HG02678 (cell line): ENCODE data around the gene DIAPH3.

Experiments used
- ATAC-seq: cut with Tn5 transposase; IDR thresholded peaks from one replicate; pipeline ENCODE4 v1.9.1; 2021; ENCODE audit warnings: mild to moderate bottlenecking, moderate library complexity; ENCODE audit not compliant: unreplicated experiment

DIAPH3 gene

DNA sequence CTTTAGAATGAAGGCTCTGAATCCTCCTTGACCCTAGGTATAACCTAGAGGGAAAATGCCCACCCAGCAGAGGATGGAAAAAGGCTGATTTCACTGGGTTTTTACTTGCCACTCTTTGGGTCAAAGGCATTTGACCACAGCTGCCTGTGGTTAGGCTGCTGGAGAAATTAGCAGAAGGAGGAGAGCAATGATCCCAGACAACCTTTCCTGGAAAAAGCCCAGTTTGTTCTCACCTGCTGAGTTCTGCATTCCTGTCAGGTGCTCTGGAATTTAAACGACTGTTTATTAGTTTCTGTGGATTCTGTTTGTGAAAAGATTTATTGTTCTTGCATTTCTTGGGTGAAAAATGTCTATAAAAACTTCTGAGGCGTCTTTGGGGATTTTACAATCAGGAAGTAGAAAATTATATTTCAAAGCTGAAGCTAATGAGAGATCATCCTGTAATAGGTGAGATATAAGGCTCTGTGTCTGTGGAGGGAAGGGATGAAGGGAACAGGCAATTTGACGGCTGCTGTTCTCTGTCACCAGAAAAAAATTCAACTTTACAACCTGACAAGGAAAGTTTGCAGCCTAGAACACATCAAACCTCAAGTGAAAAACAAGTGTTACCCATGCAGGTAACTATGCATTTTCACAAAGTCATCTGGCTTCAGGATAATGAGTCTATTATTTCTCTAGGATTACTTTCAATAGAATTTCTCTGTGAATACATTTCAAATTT lies 519.7 kb downstream of the DIAPH3 start:
- no peak for ATAC-seq

DNA sequence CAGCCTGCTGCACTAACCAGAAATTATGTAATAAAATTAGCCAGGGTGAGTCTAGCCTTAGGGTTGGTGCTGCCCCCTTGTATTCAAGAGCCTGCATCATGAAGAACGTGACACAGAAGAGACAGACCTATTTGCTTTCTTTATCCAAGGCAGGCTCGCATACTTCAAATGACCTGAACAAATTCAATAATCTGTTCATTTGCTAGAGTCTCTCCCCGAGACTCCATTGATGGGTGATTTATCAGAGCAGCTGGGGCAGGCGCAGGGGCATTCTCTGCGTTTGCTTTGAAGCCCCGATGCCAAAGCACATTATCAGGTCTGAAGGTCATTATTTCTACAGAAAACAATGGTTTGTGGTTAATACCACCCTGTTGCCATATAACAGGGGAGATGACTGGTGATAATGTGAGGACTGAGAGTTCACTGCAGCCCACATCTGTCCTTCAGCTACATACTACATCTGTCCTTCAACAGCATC lies 520.3 kb downstream of the DIAPH3 start:
- no peak for ATAC-seq

DNA sequence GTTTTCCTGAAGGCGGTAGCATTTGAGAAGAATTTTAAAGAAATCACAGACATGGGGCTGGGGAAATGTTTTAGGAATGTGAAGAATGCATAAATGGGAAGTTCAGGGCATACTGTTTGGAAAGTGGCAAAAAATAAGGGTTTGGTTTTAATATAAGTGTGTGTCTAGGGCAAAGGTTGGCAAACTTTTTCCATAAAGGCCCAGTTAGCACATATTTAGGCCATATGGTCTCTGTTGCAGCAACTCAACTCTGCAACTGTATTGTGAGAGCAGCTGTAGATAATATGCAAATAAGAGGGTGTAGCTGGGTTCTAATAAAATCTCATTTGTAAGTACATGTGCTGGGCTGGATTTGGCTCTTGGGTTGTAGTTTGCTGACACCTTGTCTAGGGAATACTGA lies 521.9 kb downstream of the DIAPH3 start:
- ATAC-seq, result no peak

DNA sequence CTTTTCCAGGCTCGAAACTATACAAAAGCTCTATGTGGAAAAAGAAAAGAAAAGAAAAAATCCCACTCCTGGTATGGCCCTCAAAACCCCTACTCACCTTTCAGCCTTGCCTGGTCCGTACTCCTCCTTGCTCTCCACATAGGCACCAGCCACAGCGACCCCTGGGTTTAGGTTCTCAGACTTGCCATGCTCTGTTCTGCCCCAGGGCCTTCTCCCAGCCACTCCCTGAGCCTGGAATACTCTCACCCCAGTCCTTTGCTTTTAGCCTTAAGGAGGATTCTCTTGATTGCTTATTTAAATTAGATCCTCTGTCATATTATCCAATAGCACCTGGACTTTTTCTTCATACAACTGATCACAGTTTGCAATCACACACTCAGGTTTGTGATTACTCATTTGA lies 522.5 kb downstream of the DIAPH3 start:
- no peak for ATAC-seq

DNA sequence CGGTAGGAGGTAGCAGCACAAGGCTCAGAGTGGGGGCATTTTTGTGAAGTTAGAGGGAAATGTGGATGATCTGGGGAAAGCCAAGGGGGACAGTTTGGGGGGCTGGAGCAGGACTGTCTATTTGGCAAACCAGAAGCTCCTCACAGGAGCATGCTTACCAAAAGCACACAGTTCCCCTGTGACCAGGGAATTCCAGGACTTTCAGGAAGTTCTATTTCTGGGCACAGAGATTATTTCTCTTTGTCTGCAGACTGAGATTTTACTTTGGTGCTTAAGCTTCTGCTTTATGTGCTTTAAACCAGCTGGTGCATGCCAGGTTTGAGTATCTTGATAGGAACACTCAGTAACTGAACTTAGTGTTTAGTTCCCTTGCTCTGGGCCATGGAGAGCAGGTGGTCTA lies 525.3 kb downstream of the DIAPH3 start:
- no peak for ATAC-seq

DNA sequence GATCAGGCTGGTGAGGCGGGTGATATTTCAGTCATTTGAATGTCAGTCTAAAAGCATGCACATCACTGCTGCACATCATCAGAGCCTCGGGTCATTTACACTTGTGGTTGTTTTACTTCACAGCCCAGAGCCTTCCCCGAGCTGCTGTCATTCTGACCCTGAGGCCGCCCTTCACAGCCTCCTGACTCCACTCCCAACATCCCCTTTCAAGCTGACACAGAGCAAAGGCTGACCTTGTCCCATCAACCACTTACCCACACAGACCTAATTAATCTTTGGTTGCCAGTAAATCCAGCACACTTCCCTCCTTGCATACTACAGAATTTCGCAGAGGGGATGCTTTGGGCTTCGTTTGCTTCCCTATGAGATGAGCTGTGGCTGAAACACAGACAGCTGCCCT lies 528.1 kb downstream of the DIAPH3 start:
- no peak for ATAC-seq

DNA sequence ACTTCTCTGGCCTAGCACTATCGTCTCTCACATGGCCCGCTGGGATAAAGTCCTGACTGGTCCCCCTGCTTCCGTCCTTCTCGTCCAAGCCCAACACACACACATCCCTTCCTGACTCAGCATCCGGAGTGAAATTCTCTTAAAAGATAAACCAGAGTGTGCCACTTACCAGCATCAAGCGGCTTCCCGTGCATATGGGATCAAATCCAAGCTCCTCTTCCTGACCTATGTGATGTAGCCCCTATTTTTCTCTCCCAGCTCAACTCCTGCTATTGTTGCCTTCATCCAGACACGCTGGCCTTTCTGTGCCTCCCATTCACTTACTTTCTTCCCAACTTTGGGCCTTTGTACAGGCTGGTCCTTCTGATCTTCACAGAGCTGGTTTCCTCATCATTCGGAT lies 530.4 kb downstream of the DIAPH3 start:
- no peak for ATAC-seq

DNA sequence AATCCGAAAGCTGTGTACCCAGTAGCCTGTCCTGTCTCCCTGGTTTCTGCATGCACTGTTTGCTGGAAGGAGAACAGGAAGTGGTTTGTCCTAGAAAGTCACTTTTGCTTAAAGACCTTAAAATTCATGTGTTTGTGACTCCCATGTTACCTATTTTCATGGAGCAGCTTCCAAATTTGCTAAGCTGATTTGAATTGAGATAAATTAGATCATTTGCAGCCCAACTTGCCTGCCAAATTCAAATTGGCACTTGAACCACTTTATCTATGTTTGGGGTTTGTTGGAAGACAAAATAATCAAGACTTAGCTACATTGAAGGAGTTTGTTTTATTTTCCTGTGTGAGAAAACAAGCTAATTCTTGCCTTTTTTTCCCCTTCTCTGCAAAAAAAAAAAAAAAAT lies 532.5 kb downstream of the DIAPH3 start:
- no peak for ATAC-seq

DNA sequence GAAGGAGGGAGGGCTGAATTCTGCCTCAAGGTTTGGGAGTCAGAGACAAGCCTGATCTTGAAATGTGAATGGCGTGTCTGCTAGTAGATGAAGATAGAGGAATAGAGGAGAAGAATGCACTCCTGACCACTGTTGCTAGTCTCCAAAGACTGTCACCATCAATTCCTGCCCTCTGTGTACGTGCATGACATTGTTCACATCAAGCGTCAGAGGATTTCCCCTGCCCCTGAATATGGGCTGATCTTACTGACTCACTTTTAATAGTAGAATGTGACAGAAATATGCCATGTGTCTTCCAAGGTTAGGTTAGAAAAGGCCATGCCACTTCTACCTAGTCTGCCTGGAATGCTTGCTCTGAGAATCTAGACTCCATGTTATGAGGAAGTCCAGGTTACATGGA lies 538.6 kb downstream of the DIAPH3 start:
- no peak for ATAC-seq

DNA sequence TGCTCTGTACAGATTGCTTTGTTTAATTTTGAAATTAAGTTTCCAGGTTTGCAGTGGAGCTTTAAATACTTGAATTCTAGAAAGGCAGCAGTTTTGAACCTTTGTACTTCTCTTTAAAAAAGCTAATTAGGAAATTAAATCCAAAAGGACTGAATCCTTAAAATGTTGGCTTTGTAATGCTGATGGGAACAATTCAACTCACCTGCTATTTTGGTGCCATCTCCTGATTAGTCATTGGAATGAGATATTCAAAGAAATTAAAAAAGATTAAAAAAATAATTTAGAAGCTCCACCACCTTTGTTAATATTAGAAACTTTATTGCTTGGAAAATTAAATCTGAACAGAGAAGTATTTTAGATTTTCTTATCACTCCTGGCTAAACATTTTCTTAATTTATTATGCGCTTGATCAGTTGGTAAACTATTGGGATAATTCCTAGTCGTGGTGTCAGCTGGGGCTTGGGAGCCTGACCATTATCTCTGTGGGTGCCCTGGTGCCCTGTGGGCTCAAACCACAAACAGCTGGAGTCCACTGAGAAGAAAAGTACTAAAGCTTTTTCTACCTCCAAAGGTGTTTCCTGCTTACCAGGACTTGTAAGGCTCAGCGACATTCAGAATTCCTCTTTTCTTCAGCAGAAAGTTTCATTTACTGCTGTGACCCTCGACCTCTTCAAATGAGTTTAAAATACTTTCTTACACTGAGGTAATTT lies 540.4 kb downstream of the DIAPH3 start:
- no peak for ATAC-seq

DNA sequence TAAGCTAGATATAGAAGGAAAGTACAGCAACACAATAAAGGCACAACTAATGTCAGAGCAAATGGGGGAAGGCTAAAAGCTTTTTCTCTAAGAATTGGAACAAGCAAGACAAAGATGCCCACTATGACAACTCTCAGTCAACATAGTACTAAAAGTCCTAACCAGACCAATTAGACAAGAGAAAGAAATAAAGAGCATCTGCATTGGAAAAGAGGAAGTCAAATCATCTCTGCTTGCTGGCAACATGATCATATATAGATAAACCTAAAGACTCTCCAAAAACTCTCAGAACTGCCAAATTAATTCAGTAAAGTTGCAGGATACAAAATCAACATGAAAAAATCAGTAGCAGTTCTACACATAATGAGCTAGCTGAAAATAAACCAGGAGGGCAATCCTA lies 542.0 kb downstream of the DIAPH3 start:
- no peak for ATAC-seq
